Memory B cell (primary cell): ENCODE data around the gene ABCG1.

Experiments
- ATAC-seq: fragments of 150-1000 bp; cut with Tn5 transposase; 2 replicates; pipeline ENCODE4 v1.10.0; 2021; ENCODE audit warnings: low read depth, mild to moderate bottlenecking, moderate library complexity
- DNase-seq, 2 donors: peaks; one replicate each; pipeline ENCODE4 v3.0.0; 2022; ENCODE audit warnings: low spot score in 2 of 2
- H3K27ac Mint-ChIP-seq: one replicate; pipeline ENCODE4 v1.8.0; 2022; ENCODE audit warnings: mild to moderate bottlenecking, moderate library complexity, mixed read lengths
- H3K27me3 Mint-ChIP-seq: one replicate; pipeline ENCODE4 v1.8.0; 2022; ENCODE audit warnings: mixed read lengths
- H3K36me3 Mint-ChIP-seq: one replicate; pipeline ENCODE4 v1.8.0; 2022; ENCODE audit warnings: mild to moderate bottlenecking, mixed read lengths
- H3K4me1 Mint-ChIP-seq: one replicate; pipeline ENCODE4 v1.8.0; 2022; ENCODE audit warnings: mixed read lengths
- H3K4me3 Mint-ChIP-seq: one replicate; pipeline ENCODE4 v1.8.0; 2022; ENCODE audit warnings: mild to moderate bottlenecking, moderate library complexity, mixed read lengths
- H3K9me3 Mint-ChIP-seq: one replicate; pipeline ENCODE4 v1.8.0; 2022; ENCODE audit warnings: mixed read lengths

ABCG1 gene

GRCh38 chr21:42238185-42238934 lies 19.4 kb downstream of the ABCG1 start:
- ATAC-seq = peak; percentile 26
- DNase-seq = no peak

DNA sequence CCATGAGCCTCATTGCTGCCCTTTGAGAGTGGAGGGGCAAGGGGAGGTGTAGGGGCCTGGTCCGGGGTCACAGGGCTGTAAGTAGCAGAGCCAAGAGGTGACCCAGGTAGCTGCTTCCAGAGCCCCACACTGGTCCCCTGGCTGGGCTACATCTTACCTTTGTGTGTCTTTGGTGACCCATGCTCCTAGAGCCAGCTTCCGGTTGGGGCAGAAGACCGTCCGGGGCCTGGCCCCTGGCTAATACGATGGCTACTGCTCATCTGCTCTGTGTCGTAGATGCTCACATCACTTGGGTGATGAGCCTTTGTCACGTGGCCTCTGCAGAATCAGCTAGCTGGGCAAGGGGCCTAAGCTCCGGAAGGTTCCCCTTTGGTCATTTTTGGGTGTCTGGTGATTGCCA lies 20.6 kb downstream of the ABCG1 start:
- DNase-seq (no peak), ATAC-seq (no peak)
- Mint-ChIP-seq H3K9me3 (no peaks in the 10 kb centered on the region), H3K4me1 (peaks cover 47% of the 10 kb centered on the region), H3K27me3 (no peaks in the 10 kb centered on the region), H3K36me3 (no peaks in the 10 kb centered on the region), H3K27ac (no peak overlapping the region), H3K4me3 (no peak overlapping the region)

More at GRCh38 chr21:42238185-42238934, 19.4 kb downstream of the ABCG1 start:
- H3K4me1 Mint-ChIP-seq = peaks cover 54% of the 10 kb centered on the region
- H3K9me3 Mint-ChIP-seq = no peaks in the 10 kb centered on the region
- H3K4me3 Mint-ChIP-seq = no peak overlapping the region
- peak overlapping the region; percentile 92 for H3K27ac Mint-ChIP-seq
- H3K27me3 Mint-ChIP-seq = no peaks in the 10 kb centered on the region
- no peaks in the 10 kb centered on the region for H3K36me3 Mint-ChIP-seq

DNA sequence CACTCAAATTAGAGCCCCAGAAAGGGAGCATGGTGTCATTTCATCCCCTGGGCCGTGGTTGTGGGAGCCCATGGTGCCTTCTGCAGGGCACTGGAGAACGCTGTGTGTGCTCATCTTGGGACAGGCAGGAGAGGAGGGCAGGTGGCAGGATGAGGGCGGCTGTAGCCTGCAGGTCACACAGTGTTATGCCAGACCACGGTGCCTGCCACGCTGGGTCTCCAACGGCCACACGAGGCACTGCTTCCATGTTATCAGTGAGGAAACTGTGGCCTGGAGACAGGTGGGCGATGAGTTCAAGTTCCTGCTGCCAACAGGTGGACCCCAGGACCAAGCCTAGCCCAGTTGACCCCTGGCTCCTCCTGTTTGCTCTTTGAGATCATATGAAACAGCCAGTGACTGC lies 21.0 kb downstream of the ABCG1 start:
- H3K36me3 Mint-ChIP-seq = no peaks in the 10 kb centered on the region
- no peak overlapping the region for H3K27ac Mint-ChIP-seq
- H3K27me3 Mint-ChIP-seq = no peaks in the 10 kb centered on the region
- peaks cover 45% of the 10 kb centered on the region for H3K4me1 Mint-ChIP-seq
- DNase-seq = no peak
- no peaks in the 10 kb centered on the region for H3K9me3 Mint-ChIP-seq
- H3K4me3 Mint-ChIP-seq = no peak overlapping the region
- ATAC-seq = no peak

GRCh38 chr21:42242611-42243010 lies 23.7 kb downstream of the ABCG1 start:
- Mint-ChIP-seq H3K36me3 (peaks cover 2% of the 10 kb centered on the region), H3K27me3 (no peaks in the 10 kb centered on the region), H3K9me3 (no peaks in the 10 kb centered on the region), H3K4me3 (no peak overlapping the region), H3K4me1 (peaks cover 36% of the 10 kb centered on the region), H3K27ac (peak overlapping the region; percentile 1)
- ATAC-seq = peak; percentile 37
- DNase-seq = no peak

DNA sequence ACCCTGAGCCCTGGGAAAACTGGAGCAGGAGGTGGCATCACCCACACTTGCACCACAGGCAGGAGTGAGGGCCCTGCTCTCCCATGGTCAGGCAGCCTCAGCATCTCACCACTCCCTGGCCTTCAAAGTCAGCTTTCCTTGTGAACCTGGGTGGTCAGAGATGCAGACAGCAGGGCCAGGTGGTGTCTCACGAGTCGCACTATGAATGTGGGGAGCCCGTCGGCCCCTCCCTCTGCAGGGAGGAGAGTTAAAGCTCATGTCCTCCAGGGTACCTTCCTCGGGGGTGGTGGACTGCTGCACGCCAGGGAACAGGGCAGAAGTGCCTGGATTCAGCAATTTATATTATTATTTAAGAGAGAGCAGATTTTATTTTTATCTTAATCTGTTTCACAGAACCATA lies 24.1 kb downstream of the ABCG1 start:
- Mint-ChIP-seq H3K4me1 (peaks cover 35% of the 10 kb centered on the region), H3K36me3 (peaks cover 3% of the 10 kb centered on the region), H3K27me3 (no peaks in the 10 kb centered on the region), H3K9me3 (no peaks in the 10 kb centered on the region), H3K4me3 (no peak overlapping the region), H3K27ac (no peak overlapping the region)
- DNase-seq (no peak), ATAC-seq (no peak)

DNA sequence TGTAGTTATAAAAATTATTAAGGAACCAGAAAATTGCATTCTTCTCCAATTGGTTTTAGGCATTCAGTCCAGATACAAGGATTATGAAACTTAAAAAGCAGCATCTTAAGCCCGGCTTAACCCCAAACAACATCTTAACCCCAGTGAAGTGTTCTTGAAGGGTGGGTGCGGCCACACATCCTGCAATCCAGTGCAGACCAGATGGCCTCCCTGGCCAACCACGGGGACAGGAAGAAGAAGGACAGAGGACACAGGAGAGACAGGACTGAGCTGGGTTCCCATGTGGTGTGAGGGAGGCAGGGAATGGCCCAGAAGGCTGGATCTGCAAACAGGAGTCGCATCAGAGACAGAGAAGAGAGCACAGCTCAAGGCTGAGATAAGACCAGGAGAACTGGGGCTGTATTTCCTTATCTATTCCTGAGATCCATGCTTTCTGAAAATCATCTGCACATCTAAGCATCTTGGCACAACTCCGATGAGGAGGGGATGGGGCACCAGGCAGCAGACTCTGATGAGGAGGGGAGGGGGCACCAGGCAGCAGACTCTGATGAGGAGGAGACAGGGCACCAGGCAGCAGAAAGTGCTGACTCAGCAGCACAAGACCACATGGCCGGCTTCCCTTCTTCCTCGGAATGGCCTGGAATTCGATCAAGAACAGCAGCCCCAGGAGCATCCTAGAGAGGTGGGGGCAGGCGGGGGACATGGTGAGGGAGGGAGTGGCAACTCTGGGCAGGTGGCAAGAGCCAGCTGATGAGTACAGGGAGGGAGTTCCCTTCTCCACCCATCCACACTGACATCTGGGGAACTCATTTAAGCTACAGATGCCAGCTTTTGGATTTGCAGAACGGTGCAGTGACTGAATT lies 26.6 kb downstream of the ABCG1 start:
- H3K36me3 Mint-ChIP-seq = peaks cover 5% of the 10 kb centered on the region
- no peak for DNase-seq
- no peaks in the 10 kb centered on the region for H3K27me3 Mint-ChIP-seq
- peaks cover 38% of the 10 kb centered on the region for H3K4me1 Mint-ChIP-seq
- ATAC-seq = no peak
- H3K9me3 Mint-ChIP-seq = no peaks in the 10 kb centered on the region
- H3K4me3 Mint-ChIP-seq = no peak overlapping the region
- H3K27ac Mint-ChIP-seq = no peak overlapping the region

DNA sequence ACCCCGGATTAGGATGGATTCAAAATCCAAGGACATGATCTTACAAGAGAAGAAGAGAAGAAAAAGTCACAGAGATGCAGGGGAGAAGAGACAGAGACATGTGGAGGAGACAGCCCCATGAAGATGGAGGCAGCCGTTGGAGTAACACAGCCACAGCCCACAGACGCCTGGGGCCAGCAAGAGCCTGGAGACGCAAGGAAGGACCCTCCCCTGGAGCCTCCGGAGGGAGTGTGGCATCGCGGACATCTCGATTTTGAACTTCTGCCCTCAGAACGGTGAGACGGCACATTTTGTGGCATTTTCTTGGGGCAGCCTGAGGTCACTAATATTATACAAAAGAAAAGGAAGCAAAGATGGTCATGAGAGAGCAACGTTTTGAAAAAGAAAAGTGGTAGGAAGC lies 28.8 kb downstream of the ABCG1 start:
- ATAC-seq (no peak), DNase-seq (no peak)
- no peak overlapping the region for H3K4me3 Mint-ChIP-seq
- H3K4me1 Mint-ChIP-seq = peaks cover 41% of the 10 kb centered on the region
- no peaks in the 10 kb centered on the region for H3K27me3 Mint-ChIP-seq
- no peaks in the 10 kb centered on the region for H3K9me3 Mint-ChIP-seq
- H3K27ac Mint-ChIP-seq = no peak overlapping the region
- H3K36me3 Mint-ChIP-seq = peaks cover 5% of the 10 kb centered on the region

GRCh38 chr21:42248241-42248640 lies 29.3 kb downstream of the ABCG1 start:
- Mint-ChIP-seq H3K27ac (no peak overlapping the region), H3K36me3 (peaks cover 5% of the 10 kb centered on the region), H3K27me3 (no peaks in the 10 kb centered on the region), H3K9me3 (no peaks in the 10 kb centered on the region), H3K4me3 (no peak overlapping the region), H3K4me1 (peaks cover 41% of the 10 kb centered on the region)
- ATAC-seq (no peak), DNase-seq (no peak)

- Mint-ChIP-seq H3K36me3 (peaks cover 5% of the 10 kb centered on the region), H3K27ac (peak overlapping the region; percentile 42), H3K27me3 (no peaks in the 10 kb centered on the region), H3K4me3 (peak overlapping the region; percentile 37), H3K4me1 (peaks cover 46% of the 10 kb centered on the region), H3K9me3 (no peaks in the 10 kb centered on the region)
- peak; percentile 100 for ATAC-seq
- DNase-seq = peak in 1 of 2 donors; percentile 55
Observed at GRCh38 chr21:42248783-42249597, 30.1 kb downstream of the ABCG1 start.

DNA sequence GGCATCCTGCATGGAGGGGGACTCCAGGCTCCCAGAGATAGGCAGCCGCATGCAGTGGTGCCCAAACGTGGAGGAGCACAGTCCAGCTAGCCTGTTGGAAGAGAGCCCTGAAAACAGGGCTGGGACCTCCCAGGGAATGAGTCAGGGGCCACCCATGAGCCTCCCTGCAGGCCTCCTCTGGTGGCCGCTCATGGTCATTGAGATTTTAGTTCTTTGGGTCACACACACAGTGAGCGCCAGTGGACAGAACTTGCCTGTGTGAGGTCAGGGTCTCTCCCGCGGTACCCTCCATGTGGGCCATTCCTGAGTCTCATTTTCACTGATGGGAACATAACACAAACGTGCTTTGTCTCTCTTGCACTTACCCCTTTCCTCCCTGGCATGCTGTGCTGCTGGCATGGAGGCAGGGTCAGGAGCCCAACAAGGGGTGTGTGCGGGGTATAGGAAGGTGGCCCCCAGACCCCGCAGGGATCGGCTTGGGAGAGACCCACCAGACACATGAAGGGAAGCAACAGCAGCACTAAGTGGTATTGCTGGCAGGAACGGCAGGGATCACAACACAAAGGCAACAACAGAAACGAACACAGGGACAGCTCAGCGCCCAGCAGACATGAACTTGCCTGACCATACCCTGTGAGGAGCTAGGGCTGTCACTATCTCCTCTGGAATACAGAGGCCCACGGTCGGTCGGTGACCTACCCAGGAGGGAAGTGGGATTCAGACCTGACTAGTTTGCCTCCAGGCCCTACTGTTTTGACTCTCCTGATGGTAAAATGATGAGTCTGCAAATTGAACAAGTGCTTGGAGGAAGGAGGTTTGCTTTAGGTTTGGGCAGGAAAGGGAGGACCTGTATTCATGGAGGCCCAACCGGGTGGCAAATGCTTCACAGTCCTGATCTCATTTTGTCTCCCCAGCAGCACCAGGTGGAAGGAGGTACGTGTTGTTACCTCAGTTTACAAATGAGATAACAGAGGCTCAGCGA lies 31.8 kb downstream of the ABCG1 start:
- Mint-ChIP-seq H3K27me3 (no peaks in the 10 kb centered on the region), H3K36me3 (peaks cover 5% of the 10 kb centered on the region), H3K4me1 (peaks cover 56% of the 10 kb centered on the region), H3K4me3 (no peak overlapping the region), H3K9me3 (no peaks in the 10 kb centered on the region), H3K27ac (peak overlapping the region; percentile 42)
- ATAC-seq (no peak), DNase-seq (no peak)

DNA sequence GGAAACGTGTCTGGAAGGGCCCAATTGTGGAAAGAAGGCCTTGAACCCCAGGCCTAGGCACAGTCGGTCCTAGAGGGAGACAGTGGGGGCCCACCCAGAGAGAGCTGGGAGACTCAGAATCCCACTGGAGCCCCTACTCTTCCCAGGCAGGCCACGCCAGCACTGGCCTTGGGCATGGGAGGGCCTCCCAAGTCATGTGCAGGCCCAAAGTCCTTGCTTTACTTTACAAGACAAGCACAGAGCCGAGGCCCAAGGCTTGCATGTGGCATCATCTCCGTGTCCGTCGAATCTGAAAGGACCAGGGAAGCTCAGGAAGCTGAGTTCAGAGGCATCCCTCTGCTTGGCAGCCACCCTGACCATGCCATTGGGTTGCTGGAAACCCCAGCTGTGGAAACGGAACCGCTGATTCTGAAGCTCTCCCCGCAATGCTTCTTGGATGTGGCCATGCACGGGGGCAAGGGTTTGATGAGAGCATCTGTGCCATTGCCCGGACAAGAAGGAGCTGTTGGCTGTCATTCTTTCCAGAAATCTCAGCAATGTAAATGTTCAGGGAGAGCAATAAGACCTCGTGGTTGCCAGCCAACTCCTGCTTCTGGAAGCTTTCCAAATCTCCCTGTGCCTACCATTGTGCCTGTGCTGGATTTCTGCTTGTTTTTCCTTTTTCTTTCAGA lies 32.8 kb downstream of the ABCG1 start:
- ATAC-seq = no peak
- DNase-seq = no peak
- H3K4me1 Mint-ChIP-seq = peaks cover 56% of the 10 kb centered on the region
- H3K9me3 Mint-ChIP-seq = no peaks in the 10 kb centered on the region
- no peak overlapping the region for H3K27ac Mint-ChIP-seq
- peaks cover 5% of the 10 kb centered on the region for H3K36me3 Mint-ChIP-seq
- no peak overlapping the region for H3K4me3 Mint-ChIP-seq
- no peaks in the 10 kb centered on the region for H3K27me3 Mint-ChIP-seq

DNA sequence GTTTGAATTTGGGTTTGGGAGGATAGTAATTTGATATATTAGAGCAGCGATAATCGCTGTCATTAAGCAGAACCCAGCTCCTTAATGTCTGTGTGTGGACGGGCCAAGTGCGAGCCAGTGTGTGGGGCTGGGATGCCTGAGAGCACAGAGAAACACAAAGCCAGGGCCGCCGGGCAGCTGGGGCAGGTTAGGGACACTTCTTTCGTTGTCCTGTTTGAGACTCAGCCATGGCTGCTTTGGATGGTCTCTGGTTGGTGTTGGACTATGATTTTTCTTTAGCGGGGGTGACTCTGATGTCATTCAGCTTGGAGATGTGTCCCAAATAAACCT lies 33.4 kb downstream of the ABCG1 start:
- no peak overlapping the region for H3K27ac Mint-ChIP-seq
- H3K36me3 Mint-ChIP-seq = peaks cover 5% of the 10 kb centered on the region
- no peak overlapping the region for H3K4me3 Mint-ChIP-seq
- ATAC-seq (no peak), DNase-seq (no peak)
- no peaks in the 10 kb centered on the region for H3K9me3 Mint-ChIP-seq
- H3K4me1 Mint-ChIP-seq = peaks cover 55% of the 10 kb centered on the region
- no peaks in the 10 kb centered on the region for H3K27me3 Mint-ChIP-seq
